Measurements from ENCODE around the gene PLG.
"Not testable (repeated sequence)": the region's sequence is repeated elsewhere in the genome, so short reads cannot be mapped to it uniquely, and the experiment has no call there.

PLG gene
- 0 reads per million in 2 donors for total RNA-seq

- DNase-seq = not testable (repeated sequence)
Measured at GRCh38 chr6:160701918-160702680, at the start of gene PLG. TSS of gene PLG (plus strand) at chr6:160702244. CDS start at chr6:160702305, 61 bp downstream.

DNA sequence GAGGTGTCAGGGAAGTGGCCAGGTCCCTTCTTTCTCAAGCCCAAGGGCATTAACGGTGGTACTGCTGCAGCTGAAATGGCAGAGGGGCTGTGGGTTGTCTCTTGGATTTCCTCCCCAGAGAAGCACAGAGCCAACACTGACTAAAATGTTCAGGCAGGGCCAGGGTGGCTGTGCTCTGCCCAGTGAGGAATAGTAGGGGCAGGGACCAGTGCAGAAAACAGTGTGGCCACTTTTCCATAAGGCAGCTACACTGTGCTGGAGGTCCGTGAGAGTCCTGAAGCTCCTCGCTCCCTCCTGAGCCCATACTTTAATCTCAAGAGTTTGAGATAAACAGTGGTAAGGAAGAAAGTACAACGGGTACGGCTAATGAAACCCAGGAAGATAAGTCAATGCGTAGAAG, 42.5 kb upstream of the PLG start:
- no peak for DNase-seq

DNA sequence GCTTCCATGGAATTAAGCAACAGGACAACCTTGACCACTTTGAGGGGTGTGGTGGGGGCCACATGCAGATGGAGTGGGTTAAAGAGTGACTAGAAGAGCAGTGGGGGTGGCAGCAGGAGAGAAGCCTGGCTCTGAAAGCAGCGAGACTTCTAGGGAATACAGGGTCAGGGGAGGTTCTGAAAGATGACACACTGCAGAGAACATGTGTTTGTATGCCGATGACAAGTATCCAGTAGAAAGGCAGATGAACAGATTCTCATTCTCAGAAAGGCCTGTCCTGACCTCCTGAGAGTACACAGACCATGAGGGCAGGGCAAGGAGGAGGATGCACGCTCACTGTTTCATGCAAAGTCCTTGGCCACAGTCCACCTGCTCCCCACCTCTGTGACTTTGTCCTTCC, 40.8 kb upstream of the PLG start:
- DNase-seq = no peak

DNA sequence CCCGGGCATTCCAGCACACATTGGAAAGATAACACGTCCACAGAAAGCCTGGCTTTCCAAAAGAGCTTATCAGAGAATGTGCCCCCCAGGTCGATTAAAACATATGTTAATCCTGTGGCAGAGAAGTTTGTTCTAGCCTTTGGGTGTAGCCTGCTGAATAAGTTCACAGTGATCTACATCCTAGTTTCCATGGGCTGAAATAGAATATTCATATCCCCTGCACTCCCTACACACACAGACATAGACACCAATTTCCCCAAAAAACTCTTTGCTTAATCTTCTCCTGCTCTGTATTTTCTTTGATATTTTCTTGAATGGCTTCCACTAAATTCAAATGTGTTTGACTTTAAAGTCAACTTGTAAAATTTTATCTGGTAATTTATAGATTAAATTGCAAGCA, 39.6 kb upstream of the PLG start:
- no peak for DNase-seq

- DNase-seq = no peak
Measured at GRCh38 chr6:160662842-160663241, 39.2 kb upstream of the PLG start.

GRCh38 chr6:160664198-160664597, 37.8 kb upstream of the PLG start, which contains the start of gene LPA:
TSS of gene LPA (minus strand) at chr6:160664275. CDS start at chr6:160664214, 61 bp downstream.
- DNase-seq = not testable (repeated sequence)

DNA sequence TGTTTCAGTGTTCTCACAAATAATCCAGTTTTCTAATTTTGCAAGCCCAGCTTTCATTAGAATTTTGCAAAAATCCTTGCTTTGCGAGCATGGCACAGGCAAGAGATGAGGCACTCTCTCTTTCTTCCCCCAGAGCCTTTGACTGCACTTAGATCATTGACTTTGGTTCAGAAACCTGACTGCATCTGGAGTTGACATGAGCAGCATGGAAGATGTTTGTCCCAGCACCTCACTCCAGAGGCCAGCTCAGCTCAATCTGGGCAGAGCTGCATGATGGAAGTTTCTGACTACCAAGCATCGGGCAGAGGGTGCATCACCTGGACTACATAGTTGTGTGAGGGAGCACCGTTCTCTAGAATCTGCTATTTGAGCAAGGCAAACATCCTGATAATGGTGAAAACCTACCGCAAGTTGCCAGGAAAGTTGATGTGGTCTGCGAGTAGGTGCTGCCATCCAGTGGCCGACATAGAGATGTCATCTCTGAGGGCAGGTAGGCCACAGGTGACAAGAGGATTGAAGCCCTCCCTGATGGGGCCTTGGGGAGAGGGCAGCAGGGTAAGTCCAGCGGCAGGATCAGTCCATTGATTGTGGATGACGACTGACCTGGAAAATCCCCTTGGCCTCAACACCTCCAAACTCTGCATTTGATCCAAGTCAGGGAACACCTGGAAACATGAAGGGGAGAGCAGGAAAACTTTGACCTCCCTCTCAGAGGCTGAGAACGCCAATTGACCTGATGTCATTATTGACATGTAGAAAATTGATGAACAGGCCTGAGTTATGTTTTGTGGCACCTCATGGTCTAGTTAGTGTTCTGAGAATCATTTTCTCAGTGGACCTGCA, 34.2 kb upstream of the PLG start:
- peak; percentile 6 for DNase-seq

DNA sequence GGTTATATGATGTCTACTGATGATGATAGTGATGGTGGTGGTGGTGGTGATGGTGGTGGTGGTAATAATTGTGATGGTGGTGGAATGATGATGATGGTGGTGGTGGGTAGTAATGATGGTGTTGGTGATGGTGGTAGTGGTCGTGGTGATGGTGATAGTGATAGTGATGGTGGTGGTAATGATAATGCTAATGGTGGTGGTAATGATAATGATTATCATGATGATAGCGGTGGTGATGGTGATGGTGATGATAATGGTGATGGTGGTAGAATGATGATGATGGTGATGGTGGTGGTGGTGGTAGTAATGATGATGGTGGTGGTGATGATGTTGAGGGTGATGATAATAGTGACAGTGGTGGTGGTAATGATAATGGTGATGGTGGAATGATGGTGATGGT, 33.5 kb upstream of the PLG start:
- no peak for DNase-seq

DNA sequence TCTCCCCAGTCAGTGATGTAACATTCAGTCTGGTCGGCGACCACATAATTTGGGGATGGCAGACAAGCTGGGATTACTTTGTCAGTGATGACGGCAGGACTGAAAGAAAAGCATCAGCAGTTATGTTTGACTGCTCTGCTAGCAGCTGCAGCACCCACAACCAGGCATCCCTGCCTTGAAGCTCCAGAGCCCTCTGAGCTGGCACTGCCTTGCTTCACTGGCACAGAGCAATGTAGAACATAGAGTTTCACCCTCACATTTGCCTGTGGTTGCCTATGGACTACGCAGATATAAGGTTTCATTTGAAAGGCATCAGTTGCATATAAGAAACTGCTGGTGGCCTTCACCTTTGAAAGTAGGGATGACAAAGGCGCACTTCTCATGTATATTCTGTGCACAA, 25.6 kb upstream of the PLG start:
- not testable (repeated sequence) for DNase-seq

- no peak for DNase-seq
Measured at GRCh38 chr6:160678230-160678629, 23.8 kb upstream of the PLG start.

GRCh38 chr6:160678744-160679401, 23.2 kb upstream of the PLG start:
- no peak for DNase-seq

GRCh38 chr6:160679402-160679769, 22.7 kb upstream of the PLG start:
- DNase-seq = no peak

- not testable (repeated sequence) for DNase-seq
Measured at GRCh38 chr6:160685101-160685761, 16.8 kb upstream of the PLG start.

DNA sequence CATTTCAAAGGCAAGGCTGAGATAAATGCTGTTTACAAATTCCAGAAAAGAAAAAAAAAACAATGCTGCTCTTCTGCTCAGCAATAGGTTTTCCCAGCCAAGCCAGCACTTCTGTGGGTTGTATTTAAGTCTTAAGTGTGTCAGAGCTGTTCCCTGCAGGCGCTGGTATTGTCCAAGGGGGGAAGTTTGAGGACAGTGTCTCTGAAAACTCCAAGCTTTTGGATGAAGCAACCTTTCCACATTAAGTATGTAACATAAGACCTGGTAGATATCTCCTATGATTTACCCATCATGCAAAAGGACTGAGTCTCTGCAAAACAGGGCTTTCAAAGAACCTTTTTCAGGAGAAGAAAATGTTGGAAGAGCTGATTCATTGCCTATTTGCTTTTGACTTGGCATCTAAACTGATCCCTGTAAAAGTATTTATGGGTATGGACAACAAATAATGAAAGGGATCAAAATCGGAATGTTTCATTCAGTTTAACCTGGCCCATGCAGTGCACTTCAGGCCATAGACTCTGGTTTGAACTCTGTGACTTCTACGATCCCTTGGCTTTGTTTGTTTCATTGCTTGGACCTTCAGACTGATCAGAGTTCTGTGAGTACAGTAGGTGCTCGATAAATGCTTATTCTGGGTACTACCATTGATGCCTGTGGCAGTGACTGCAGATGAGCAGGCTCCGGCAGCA, 16.1 kb upstream of the PLG start:
- no peak for DNase-seq

GRCh38 chr6:160690458-160690857, 11.6 kb upstream of the PLG start:
- no peak for DNase-seq

DNA sequence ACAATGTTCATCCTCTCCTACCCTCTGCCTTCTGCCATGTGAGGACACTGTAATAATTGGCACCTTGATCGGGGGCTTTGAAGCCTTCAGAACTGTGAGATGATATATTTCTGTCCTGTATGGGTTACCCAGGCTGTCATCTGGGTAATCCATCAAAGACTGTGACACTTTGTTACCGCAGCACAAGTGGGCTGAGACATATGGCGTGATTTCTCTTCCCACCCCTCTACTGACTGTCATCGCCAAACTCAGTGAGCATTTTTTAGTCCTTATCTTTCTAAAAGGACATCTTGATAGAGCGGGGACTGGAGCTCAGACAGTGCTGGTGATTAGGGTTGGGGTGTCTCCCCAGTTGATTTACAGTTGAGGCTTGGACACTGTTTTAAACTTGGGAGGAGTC, 10.4 kb upstream of the PLG start:
- no peak for DNase-seq

GRCh38 chr6:160692369-160692959, 9.6 kb upstream of the PLG start:
- no peak for DNase-seq

DNA sequence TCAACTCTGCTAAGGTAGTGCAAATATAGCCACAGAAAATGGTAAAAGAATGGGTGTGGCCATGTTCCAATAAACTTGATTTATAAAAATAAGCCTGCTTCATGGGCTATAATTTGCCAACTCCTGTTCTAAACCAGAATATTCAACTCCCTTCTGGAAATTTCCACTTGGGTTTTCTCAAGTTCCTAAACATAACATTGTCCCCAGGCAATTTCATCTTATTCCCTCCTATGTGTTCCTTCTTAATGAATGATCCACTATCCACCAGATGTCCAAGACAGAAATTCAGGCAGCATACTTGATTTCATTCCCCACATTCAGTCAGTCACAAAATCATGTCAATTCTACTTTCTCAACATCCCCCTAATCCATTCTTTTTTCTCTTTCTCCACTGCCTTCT, 7.0 kb upstream of the PLG start:
- not testable (repeated sequence) for DNase-seq

GRCh38 chr6:160695622-160696021, 6.4 kb upstream of the PLG start:
- DNase-seq = not testable (repeated sequence)

DNA sequence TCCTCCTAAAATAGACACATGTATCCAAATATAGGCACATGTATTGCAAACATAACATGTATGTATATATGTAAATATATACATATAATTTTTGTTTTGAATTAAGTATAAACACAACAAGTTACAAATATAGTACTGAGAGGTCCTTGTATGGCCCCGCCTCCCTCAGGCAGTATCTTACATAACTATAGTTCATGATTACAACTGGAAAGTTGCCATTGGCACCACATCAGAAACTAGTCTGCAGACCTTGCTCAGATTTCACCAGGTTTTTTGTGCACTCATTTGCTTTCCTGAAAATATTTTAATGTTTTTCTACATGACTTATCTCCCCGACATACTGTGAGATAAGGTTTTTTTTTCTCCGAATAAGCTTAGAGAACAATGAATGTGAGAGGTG, 5.2 kb upstream of the PLG start:
- not testable (repeated sequence) for DNase-seq

DNA sequence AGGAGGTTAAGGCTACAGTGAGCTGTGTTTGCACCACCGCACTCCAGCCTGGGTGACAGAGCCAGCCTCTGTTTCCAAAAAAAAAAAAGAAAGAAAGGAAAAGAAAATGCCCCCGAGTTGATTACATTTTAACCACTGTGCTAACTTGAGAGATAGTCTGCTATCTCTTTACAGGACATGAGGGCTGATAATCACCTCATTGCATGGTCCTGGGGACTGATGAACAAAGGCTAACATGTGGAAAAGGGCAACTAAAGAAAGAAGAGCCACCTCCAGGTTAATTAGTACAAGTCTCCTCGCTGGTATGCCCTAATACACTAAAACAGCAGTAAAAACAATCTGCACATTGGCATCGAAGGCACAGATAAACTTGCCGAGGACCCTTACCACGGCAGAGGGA, 4.2 kb upstream of the PLG start:
- no peak for DNase-seq

GRCh38 chr6:160704688-160705087, 2.6 kb downstream of the PLG start:
- DNase-seq = not testable (repeated sequence)
